AG09319 (cell line): Measurements from ENCODE around the gene SPDEF.

Experiments used
- DNase-seq: peaks from one replicate; pipeline ENCODE4 v3.0.0-alpha.2; 2010; ENCODE audit warnings: low read depth; ENCODE audit errors: extremely low read depth
- TF ChIP-seq, protein P1 (sequence below): IDR thresholded peaks from 2 replicates; pipeline ENCODE4 v1.5.1; 2011; ENCODE audit warnings: low read depth, mild to moderate bottlenecking, inconsistent platforms, low read length, moderate library complexity

Gene SPDEF

DNA sequence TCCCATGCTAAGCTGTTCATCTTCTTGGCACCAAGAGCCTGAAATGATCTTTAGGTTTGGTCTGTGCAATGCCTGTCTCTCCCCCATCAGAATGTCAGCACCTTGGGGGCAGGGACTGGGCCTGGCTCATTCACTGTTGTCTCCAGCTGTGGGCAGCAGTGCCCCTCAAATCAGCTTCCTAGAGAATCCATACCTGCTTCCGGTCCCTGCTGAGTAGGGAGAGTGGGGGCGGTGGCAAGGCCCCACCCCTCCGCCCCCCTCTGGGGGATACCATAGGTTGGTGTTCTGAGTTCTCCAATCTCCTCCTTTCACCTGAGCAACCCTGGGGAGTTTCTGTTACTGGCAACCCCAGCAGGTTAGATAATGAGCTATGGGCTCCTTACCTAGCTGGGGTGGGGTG is 19.2 kb upstream of the SPDEF start:
- TF ChIP-seq, protein P1, sequence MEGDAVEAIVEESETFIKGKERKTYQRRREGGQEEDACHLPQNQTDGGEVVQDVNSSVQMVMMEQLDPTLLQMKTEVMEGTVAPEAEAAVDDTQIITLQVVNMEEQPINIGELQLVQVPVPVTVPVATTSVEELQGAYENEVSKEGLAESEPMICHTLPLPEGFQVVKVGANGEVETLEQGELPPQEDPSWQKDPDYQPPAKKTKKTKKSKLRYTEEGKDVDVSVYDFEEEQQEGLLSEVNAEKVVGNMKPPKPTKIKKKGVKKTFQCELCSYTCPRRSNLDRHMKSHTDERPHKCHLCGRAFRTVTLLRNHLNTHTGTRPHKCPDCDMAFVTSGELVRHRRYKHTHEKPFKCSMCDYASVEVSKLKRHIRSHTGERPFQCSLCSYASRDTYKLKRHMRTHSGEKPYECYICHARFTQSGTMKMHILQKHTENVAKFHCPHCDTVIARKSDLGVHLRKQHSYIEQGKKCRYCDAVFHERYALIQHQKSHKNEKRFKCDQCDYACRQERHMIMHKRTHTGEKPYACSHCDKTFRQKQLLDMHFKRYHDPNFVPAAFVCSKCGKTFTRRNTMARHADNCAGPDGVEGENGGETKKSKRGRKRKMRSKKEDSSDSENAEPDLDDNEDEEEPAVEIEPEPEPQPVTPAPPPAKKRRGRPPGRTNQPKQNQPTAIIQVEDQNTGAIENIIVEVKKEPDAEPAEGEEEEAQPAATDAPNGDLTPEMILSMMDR, result no peak
- no peak for DNase-seq

- no peak for DNase-seq
- TF ChIP-seq, protein P1, result no peak
Observed at GRCh38 chr6:34574647-34575293, 18.6 kb upstream of the SPDEF start.

GRCh38 chr6:34573567-34574183 is 17.5 kb upstream of the SPDEF start:
- DNase-seq, result no peak
- TF ChIP-seq, protein P1, result no peak

- no peak for DNase-seq
- TF ChIP-seq, protein P1, result no peak
Observed at GRCh38 chr6:34572585-34572984, 16.5 kb upstream of the SPDEF start.

DNA sequence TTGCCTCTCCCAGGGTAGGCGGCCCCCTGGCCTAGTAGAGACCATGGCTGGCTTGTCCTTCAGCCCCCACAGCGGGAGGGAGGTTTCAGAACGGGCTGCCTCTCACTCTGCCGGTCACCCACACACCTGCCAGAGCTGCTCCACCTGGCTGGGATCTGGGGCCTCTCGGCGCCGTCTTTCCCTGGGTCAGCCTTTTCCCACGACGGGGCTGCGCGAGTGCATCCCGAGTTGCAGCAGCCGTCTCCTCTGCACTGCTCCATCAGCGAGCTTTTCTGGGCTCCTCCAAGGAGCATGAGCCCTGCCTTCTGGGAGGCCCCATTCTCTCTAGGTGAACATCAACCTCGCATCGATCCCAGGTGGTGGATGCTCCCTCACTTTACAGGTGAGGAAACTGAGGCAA is 15.9 kb upstream of the SPDEF start:
- no peak for DNase-seq
- TF ChIP-seq, protein P1, result no peak

GRCh38 chr6:34571388-34571787 is 15.3 kb upstream of the SPDEF start:
- TF ChIP-seq, protein P1, result no peak
- DNase-seq, result no peak

DNA sequence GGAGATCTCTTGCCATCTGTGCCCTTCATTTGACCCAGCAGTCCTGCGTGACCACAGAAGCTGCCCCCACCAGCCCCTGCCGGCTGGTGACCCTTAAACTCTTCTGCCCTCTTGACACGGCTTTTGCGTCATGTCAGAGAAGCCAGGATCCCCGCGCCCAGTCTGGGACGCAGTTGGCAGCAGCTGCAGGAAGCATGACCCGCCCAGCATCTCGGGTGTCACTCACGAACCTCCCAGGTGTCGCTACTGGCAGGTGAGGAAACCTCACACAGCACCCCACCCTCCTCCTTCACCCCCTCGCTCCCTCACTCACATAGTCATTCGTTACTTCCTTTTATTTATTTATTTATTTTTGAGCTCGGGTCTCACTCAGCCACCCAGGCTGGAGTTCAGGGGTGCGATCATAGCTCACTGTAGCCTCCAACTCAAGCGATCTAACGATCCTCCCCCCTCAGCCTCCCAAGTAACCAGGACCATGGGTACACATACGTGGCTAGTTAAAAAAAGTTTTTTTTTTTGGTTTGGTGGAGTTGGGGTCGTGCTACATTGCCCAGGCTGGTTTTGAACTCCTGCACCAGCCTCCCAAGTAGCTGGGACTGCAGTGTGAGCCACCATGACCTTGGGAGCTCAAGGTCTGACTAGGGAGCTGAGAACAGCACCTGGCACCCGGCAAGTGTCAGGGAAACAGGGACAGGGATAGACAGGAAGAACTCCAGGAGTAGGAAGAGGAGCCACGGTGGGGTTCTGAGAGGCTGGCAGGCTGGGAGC is 14.1 kb upstream of the SPDEF start:
- no peak for DNase-seq
- TF ChIP-seq, protein P1, result no peak
